NCI-H2107 treated with DMSO at 0.1 percent for 48 hours (cell line): Measurements from ENCODE around the gene SCAF4.
"Not testable (repeated sequence)": the region's sequence is repeated elsewhere in the genome, so short reads cannot be mapped to it uniquely, and the experiment has no call there.

Experiments used
- DNase-seq: peaks from one replicate; lab custom pipeline; 2025; ENCODE audit not compliant: unreplicated experiment; lab: John Stamatoyannopoulos, UW

The SCAF4 gene

GRCh38 chr21:31673321-31673912 is 58.5 kb downstream of the SCAF4 start:
- DNase-seq, result no peak

DNA sequence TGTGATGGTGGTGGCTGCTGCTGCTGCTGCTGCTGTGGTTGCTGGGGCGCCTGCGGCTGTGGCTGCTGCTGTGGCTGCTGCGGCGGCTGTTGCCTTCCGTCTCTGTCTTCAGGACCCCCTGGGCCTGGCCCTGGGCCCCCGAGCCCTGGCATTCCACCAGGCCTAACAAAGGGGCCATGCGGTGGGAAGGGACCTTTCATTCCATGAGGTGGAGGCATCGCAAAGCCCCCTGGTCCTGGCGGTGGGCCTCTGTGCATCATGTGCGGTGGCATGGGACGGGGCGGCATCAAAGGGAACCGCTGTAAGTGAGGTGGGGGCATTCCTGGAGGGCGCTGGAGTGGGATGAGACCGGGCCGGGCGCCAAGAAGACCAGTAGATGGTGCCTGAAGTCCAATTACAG is 60.0 kb downstream of the SCAF4 start:
- DNase-seq, result no peak

- no peak for DNase-seq
Observed at GRCh38 chr21:31671146-31671716, 60.7 kb downstream of the SCAF4 start.

DNA sequence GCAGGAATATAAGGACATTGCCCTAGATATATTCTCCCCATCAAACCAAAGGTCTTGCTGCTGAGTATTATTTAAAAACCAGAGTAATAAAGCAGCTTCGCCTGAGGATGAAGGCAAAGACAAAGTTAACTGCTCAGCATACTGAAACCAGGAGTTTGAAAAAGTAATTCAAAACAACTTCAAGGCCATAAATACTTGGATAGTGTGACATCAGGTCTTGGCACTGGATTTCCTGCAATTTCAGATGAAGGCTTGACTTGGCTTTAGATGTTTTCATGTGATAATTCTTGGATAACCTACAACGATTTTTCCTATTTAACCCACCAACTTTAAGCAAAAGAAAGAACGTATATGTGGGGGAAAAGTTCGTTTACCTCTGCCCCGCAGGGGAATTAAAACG is 61.8 kb downstream of the SCAF4 start:
- DNase-seq, result no peak

DNA sequence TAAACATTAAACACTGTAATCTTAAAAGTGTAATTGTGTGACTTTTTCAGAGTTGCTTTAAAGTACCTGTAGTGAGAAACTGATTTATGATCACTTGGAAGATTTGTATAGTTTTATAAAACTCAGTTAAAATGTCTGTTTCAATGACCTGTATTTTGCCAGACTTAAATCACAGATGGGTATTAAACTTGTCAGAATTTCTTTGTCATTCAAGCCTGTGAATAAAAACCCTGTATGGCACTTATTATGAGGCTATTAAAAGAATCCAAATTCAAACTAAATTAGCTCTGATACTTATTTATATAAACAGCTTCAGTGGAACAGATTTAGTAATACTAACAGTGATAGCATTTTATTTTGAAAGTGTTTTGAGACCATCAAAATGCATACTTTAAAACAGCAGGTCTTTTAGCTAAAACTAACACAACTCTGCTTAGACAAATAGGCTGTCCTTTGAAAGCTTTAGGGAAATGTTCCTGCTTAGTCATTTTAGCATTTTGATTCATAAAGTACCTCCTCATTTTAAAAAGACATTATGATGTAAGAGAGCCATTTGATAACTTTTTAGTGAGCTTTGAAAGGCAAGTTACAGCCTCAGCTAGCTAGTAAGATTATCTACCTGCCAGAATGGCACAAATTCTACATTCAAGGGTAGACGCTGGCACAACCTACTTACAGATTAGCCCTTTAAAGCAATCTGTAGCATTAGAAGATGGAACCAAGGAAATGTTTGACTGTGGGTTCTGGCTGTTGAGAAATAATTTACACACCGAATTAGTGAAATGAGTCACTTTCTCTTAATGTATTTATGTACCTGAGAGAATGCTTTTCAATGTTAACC is 63.0 kb downstream of the SCAF4 start:
- no peak for DNase-seq

DNA sequence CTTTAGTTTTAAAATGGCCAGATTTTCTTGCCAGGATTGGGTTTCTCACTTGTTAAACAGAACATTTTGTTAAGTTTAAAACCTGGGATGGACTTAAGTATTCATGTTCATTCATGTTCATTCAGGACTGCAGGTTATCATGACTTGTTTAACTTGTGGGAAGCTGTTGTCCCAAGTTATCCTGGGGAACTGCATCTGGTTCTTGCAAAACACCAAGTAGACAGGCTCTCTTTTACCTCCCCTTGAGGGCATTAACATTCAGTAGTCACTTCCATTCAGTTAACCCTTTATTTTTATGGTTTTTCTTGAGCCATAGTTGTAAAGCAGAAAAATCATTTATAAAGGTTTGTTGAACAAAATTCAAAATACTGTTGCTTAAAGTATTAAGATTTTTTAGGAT is 64.3 kb downstream of the SCAF4 start:
- DNase-seq, result no peak

- DNase-seq, result no peak
Observed at GRCh38 chr21:31667132-31667531, 64.8 kb downstream of the SCAF4 start.

DNA sequence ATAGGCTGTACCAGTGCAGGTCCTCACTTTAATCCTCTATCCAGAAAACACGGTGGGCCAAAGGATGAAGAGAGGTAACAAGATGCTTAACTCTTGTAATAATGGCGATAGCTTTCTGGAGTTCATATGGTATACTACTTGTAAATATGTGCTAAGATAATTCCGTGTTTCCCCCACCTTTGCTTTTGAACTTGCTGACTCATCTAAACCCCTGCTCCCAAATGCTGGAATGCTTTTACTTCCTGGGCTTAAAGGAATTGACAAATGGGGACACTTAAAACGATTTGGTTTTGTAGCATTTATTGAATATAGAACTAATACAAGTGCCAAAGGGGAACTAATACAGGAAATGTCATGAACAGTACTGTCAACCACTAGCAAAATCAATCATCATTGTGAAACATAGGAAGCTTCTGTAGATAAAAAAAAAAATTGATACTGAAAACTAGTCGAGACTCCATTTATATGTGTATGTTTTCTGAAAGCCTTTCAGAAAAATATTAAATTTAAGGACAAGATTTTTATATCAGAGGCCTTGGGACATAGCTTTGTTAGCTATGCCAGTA is 65.4 kb downstream of the SCAF4 start:
- DNase-seq, result no peak

DNA sequence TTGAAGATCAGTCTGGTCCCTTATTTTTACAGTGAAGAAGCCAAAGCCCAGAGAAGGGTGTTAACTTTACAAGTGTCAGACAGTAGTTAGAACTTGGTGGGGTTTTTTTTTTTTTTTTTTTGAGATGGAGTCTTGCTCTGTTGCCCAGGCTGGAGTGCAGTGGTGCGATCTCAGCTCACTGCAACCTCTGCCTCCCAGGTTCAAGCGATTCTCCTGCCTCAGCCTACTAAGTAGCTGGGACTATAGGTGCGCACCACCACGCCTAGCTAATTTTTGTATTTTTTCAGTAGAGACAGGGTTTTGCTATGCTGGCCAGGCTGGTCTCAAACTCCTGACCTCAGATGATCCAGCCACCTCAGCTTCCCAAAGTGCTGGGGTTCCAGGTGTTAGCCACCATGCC is 66.0 kb downstream of the SCAF4 start:
- DNase-seq, result not testable (repeated sequence)

GRCh38 chr21:31665397-31665796 is 66.5 kb downstream of the SCAF4 start:
- no peak for DNase-seq

DNA sequence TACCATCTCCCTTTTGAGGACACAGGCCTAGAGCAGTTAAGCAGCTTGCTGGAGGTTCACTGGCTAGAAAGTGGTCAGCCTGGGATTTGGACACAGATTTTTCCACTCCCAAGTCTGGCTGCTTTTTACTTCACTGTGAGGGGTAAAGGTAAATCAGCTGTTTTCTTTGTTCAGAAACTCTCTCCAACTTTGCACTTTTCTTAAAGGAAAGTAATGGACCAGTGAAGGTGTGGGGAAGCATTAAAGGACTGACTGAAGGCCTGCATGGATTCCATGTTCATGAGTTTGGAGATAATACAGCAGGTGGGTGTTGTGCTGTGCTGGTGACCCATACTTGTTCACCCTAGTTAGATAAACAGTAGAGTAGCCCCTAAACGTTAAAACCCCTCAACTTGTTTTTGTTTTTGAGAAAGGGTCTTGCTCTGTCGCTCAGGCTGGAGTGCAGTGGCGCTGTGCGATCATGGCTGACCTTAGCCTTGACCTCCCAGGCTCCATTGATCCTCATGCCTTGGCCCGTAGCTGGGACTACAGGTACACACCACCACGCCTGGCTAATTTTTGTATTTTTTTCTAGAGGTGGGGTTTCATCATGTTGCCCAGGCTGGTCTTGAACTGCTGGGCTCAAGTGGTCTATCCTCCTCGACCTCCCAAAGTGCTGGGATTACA is 68.2 kb downstream of the SCAF4 start:
- no peak for DNase-seq

- no peak for DNase-seq
Observed at GRCh38 chr21:31660591-31660990, 71.3 kb downstream of the SCAF4 start.

DNA sequence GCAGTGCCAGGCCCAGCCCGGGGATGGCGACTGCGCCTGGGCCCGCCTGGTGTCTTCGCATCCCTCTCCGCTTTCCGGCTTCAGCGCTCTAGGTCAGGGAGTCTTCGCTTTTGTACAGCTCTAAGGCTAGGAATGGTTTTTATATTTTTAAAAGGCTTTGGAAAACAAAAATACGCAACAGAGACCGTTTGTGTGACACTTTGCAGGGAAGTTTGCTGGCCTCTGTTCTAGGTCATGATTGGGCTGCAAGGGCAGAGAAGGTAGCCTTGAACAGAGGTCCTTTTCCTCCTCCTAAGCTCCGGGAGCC is 71.7 kb downstream of the SCAF4 start:
- DNase-seq, result no peak

- DNase-seq, result peak; percentile 94
Observed at GRCh38 chr21:31659536-31660258, 72.2 kb downstream of the SCAF4 start, which contains the start of gene SOD1. SOD1 (plus strand) TSS chr21:31659693; CDS start chr21:31659770, 77 bp downstream.

- no peak for DNase-seq
Observed at GRCh38 chr21:31659286-31659535, 72.7 kb downstream of the SCAF4 start.

DNA sequence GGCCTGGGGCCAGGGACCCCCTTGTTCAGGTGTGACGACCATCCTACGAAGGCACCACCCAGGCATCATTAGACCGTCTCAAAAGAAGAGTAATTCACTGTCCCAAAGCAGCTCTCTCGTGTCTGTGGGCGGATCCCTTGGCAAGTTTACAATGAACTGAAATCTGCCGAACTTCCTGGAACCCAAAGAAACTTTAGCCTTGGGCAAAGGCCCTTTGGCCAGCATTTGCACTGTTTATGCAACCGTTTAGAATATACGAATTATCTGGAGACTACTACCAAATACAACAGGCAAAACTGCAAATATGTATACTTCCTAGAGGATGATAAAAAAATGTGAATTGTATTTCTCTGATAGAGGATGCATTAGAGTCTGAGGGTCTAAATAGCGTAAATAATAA is 73.9 kb downstream of the SCAF4 start:
- DNase-seq, result no peak

- no peak for DNase-seq
Observed at GRCh38 chr21:31656199-31657095, 75.5 kb downstream of the SCAF4 start.

DNA sequence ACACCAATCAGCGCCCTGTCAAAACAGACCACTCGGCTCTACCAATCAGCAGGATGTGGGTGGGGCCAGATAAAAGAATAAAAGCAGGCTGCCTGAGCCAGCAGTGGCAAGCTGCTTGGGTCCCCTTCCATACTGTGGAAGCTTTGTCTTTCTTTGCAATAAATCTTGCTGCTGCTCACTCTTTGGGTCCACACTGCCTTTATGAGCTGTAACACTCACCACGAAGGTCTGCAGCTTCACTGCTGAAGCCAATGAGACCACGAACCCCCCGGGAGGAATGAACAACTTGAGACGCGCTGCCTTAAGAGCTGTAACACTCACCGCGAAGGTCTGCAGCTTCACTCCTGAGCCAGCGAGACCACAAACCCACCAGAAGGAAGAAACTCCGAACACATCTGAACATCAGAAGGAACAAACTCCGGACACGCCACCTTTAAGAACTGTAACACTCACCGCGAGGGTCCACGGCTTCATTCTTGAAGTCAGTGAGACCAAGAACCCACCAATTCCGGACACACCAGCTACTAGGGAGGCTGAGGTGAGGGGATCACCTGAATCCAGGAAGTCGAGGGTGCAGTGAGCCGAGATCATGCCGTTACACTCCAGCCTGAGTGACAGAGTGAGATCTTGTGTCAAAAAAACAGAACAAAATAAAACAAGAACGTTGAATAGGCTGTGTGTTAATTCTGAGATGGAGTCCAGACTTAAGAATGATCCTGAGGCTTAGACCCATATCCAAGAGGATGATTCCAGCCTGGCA is 76.9 kb downstream of the SCAF4 start:
- not testable (repeated sequence) for DNase-seq

DNA sequence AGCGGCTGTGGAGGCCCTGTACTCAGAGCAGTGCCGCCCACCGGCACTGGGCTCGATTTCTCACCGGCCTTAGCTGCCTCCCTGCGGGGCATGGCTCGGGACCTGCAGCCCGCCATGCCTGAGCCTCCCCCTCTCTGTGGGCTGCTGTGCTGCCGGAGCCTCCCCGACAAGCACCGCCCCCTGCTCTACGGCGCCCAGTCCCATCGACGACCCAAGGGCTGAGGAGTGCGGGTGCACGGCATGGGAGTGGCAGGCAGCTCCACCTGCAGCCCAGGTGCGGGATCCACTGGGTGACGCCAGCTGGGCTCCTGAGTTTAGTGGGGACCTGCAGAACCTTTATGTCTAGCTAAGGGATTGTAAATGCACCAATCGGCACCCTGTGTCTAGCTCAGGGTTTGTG is 77.6 kb downstream of the SCAF4 start:
- no peak for DNase-seq
